ENCODE measurements around the gene NOS1AP.

- no peak for TF ChIP-seq CTCF (conservative IDR thresholded peaks at IDR 0.05; ENCODE audit: low read depth in 2 of 2)
- no peak for TF ChIP-seq EZH2 (IDR thresholded peaks at IDR 0.05; ENCODE audit: low read depth, unreplicated experiment)
- TF ChIP-seq POLR2AphosphoS5 (IDR thresholded peaks at IDR 0.05; ENCODE audit: low read depth): no peak
- no peak for TF ChIP-seq CREB1 (CRISPR knock-in tag; IDR thresholded peaks at IDR 0.05; ENCODE audit: low read depth)
- TF ChIP-seq JUNB (IDR thresholded peaks at IDR 0.05; ENCODE audit: unreplicated experiment): no peak
Observed at GRCh38 chr1:162371611-162372010, 302.1 kb downstream of the NOS1AP start.
